Erythroblast (primary cell): ENCODE measurements around the gene HEATR5A.

Experiments used
- GATA1 ChIP-seq: IDR thresholded peaks from 2 replicates; pipeline ENCODE4 v1.6.1; 2011; ENCODE audit warnings: low read depth, mild to moderate bottlenecking, control low read depth, low read length, moderate library complexity
- POLR2A ChIP-seq: IDR thresholded peaks from 2 replicates; pipeline ENCODE4 v1.6.1; 2011; ENCODE audit warnings: mild to moderate bottlenecking, low read length

GRCh38 chr14:31402764-31403439, 17.4 kb downstream of the HEATR5A start:
- TF ChIP-seq POLR2A (no peak), GATA1 (no peak)
